ENCODE data around the gene GZMM.

GRCh38 chr19:577439-578392 lies 33.9 kb downstream of the GZMM start:
- TF ChIP-seq, protein P1, sequence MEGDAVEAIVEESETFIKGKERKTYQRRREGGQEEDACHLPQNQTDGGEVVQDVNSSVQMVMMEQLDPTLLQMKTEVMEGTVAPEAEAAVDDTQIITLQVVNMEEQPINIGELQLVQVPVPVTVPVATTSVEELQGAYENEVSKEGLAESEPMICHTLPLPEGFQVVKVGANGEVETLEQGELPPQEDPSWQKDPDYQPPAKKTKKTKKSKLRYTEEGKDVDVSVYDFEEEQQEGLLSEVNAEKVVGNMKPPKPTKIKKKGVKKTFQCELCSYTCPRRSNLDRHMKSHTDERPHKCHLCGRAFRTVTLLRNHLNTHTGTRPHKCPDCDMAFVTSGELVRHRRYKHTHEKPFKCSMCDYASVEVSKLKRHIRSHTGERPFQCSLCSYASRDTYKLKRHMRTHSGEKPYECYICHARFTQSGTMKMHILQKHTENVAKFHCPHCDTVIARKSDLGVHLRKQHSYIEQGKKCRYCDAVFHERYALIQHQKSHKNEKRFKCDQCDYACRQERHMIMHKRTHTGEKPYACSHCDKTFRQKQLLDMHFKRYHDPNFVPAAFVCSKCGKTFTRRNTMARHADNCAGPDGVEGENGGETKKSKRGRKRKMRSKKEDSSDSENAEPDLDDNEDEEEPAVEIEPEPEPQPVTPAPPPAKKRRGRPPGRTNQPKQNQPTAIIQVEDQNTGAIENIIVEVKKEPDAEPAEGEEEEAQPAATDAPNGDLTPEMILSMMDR (IDR thresholded peaks at IDR 0.05) = no peak
- TF ChIP-seq POLR2A (IDR thresholded peaks at IDR 0.05) (no peak), POLR2AphosphoS5 (IDR thresholded peaks at IDR 0.05; ENCODE audit: insufficient read depth in 1 of 2, low read depth in 1 of 2) (no peak)
